K562 (cell line): Measurements from ENCODE around the gene AIFM1. TPM values are rescaled to one million over a fixed set of nuclear protein-coding genes. Genes with fewer than 3 reads are reported as not detected.

Experiments used
- ARID2 ChIP-seq: fragments of 450-650 bp; IDR thresholded peaks from 2 replicates; pipeline ENCODE4 v1.6.1; 2017; ENCODE audit warnings: antibody characterized with exemption, mild to moderate bottlenecking
- EP400 ChIP-seq: fragments of 450-650 bp; IDR thresholded peaks from 2 replicates; pipeline ENCODE4 v1.6.1; 2017; ENCODE audit warnings: antibody characterized with exemption, mild to moderate bottlenecking, moderate library complexity
- FOXK2 ChIP-seq, 2 experiments: fragments of 450-650 bp; IDR thresholded peaks in 1 of 2; conservative IDR thresholded peaks in 1 of 2; 2 replicates each; pipeline ENCODE4 v1.6.1; 2016; ENCODE audit warnings: low read depth in 2 of 2, mild to moderate bottlenecking in 1 of 2
- GABPA ChIP-seq: fragments of 200-800 bp; sonication (Bioruptor generic); conservative IDR thresholded peaks from 2 replicates; pipeline ENCODE4 v1.6.1; 2016; ENCODE audit warnings: low read depth, missing genetic modification characterization, missing compliant biosample characterization
- GABPB1 ChIP-seq: sonication (generic); formaldehyde crosslinking; IDR thresholded peaks from 2 replicates; pipeline ENCODE4 v1.8.0; 2022; ENCODE audit warnings: mild to moderate bottlenecking, missing genetic modification reagents
- MAFF ChIP-seq: IDR thresholded peaks from 2 replicates; pipeline ENCODE4 v1.6.1; 2012; ENCODE audit warnings: low read length, improper control_type of control experiment
- MTA3 ChIP-seq: fragments of 450-650 bp; formaldehyde crosslinking; IDR thresholded peaks from 2 replicates; pipeline ENCODE4 v1.6.1; 2017; ENCODE audit warnings: mild to moderate bottlenecking, borderline replicate concordance
- NFIX ChIP-seq: fragments of 250-450 bp; sonication (Bioruptor Pico); IDR thresholded peaks from 2 replicates; pipeline ENCODE4 v1.4.0; 2020; ENCODE audit warnings: low read depth, mild to moderate bottlenecking, moderate library complexity
- POLR2H ChIP-seq: IDR thresholded peaks from 2 replicates; pipeline ENCODE4 v1.6.1; 2016; ENCODE audit warnings: missing genetic modification characterization, low read depth, mild to moderate bottlenecking, control low read depth, missing compliant biosample characterization, moderate library complexity
- RBM17 ChIP-seq: fragments of 200-400 bp; formaldehyde crosslinking; IDR thresholded peaks from 2 replicates; pipeline ENCODE4 v1.6.1; 2017; ENCODE audit warnings: low read depth, mild to moderate bottlenecking, low read length, borderline replicate concordance
- SMARCA4 ChIP-seq: fragments of 450-650 bp; IDR thresholded peaks from 2 replicates; pipeline ENCODE4 v1.6.1; 2016
- SPI1 ChIP-seq: IDR thresholded peaks from 2 replicates; pipeline ENCODE4 v1.6.1; 2011; ENCODE audit warnings: low read depth, low read length, control low read depth, borderline replicate concordance
- ZC3H11A ChIP-seq: IDR thresholded peaks from 2 replicates; pipeline ENCODE4 v1.6.1; 2012; ENCODE audit warnings: low read depth, low read length, improper control_type of control experiment
- ZNF224 ChIP-seq: sonication (generic); formaldehyde crosslinking; IDR thresholded peaks from 2 replicates; pipeline ENCODE4 v1.8.0; 2022; ENCODE audit warnings: mild to moderate bottlenecking, missing genetic modification reagents
- ZNF239 ChIP-seq: fragments of 250-450 bp; sonication (Bioruptor Pico); IDR thresholded peaks from 2 replicates; pipeline ENCODE4 v1.4.0; 2020; ENCODE audit warnings: mild to moderate bottlenecking
- ZNF584 ChIP-seq: fragments of 200-800 bp; sonication (Bioruptor generic); IDR thresholded peaks from 2 replicates; pipeline ENCODE4 v1.6.1; 2016; ENCODE audit warnings: low read depth, mild to moderate bottlenecking, missing genetic modification characterization, missing compliant biosample characterization
- ZNF696 ChIP-seq: fragments of 250-450 bp; sonication (Bioruptor Pico); conservative IDR thresholded peaks from 2 replicates; pipeline ENCODE4 v1.4.0; 2020; ENCODE audit warnings: mild to moderate bottlenecking, moderate library complexity
- ZNF778 ChIP-seq: fragments of 450-650 bp; formaldehyde crosslinking; IDR thresholded peaks from 2 replicates; pipeline ENCODE4 v1.4.0; 2020; ENCODE audit warnings: mild to moderate bottlenecking, moderate library complexity
- ZNF780A ChIP-seq: fragments of 250-450 bp; sonication (Bioruptor Pico); IDR thresholded peaks from 2 replicates; pipeline ENCODE4 v1.5.0; 2021; ENCODE audit warnings: mild to moderate bottlenecking
- polyA plus RNA-seq, 8 experiments: library from polyadenylated mRNA; depleted of rRNA in 4 of 8; stranded (reverse) in 5 of 8; unstranded in 3 of 8; fragments of >200 nt; fragmentation: Nextera tagmentation in 2 of 8; fragmentation: Illumina TruSeq in 1 of 8; extraction: Ambion mirVana in 2 of 8; extraction: Trizol in 1 of 8; gene quantifications; 2 replicates each; pipeline versions ENCODE4 v1.2.1 to v1.2.3, GENCODE V29; 2011 to 2014; ENCODE audit warnings: inconsistent platforms in 1 of 8, missing spikeins in 1 of 8
- total RNA-seq, 7 experiments: library from RNA; depleted of rRNA in 6 of 7; stranded (reverse); fragments of >200 nt in 6 of 7; fragmentation: Illumina TruSeq in 2 of 7; extraction: Trizol in 2 of 7; gene quantifications; 2 replicates each; pipeline versions ENCODE4 v1.2.1 to v1.2.3, GENCODE V29; 2011 to 2021; ENCODE audit warnings: low replicate concordance in 1 of 7
- TF ChIP-seq, protein P1 (sequence below): sonication (generic); formaldehyde crosslinking; IDR thresholded peaks from 2 replicates; pipeline ENCODE4 v1.8.0; 2022; ENCODE audit warnings: missing genetic modification reagents, mild to moderate bottlenecking, borderline replicate concordance
- TF ChIP-seq, protein P2 (sequence below): fragments of 250-450 bp; sonication (Bioruptor Pico); IDR thresholded peaks from 2 replicates; pipeline ENCODE4 v1.4.0; 2020

AIFM1 gene
- total and polyA plus RNA-seq, 9 of the 15 experiments (the other 6 are each of a cell fraction or from before 2014, with no cell fraction given) = 51.0 to 117 (median 91.2) TPM

DNA sequence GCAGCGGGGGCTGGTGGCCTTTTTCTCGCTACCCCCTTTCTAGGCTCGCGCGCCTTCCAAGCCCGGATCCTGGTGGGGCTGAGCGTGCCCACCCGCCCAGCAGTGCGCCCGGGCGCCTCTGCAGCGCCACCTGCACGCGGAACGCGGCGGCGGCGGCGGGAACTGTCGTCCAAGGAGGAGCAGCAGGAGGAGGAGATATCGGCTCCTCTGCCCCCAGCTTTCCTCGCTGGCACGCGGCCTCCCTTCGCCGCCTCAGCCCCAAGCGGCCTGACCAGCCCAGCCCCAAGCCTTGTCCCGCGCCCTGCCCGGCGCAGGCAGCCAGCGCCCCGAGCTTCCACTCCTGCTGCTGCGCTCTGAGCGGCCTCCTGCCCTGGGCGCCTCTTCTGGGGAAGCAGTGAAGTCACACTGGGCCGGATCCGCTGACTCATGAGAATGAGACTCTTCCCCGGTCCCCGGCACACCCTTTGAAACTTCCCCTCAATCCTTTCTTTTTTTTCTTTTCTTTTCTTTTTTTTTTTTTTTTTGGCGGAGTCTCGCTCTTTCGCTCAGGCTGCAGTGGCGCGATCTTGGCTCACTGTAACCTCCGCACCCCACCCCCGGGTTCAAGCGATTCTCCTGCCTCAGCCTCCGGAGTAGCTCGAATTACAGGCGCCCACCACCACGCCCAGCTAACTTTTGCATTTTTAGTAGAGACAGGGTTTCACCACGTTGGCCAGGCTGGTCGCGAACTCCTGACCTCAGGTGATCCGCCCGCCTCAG, 44.7 kb downstream of the AIFM1 start (continued):
- TF ChIP-seq, protein P1, sequence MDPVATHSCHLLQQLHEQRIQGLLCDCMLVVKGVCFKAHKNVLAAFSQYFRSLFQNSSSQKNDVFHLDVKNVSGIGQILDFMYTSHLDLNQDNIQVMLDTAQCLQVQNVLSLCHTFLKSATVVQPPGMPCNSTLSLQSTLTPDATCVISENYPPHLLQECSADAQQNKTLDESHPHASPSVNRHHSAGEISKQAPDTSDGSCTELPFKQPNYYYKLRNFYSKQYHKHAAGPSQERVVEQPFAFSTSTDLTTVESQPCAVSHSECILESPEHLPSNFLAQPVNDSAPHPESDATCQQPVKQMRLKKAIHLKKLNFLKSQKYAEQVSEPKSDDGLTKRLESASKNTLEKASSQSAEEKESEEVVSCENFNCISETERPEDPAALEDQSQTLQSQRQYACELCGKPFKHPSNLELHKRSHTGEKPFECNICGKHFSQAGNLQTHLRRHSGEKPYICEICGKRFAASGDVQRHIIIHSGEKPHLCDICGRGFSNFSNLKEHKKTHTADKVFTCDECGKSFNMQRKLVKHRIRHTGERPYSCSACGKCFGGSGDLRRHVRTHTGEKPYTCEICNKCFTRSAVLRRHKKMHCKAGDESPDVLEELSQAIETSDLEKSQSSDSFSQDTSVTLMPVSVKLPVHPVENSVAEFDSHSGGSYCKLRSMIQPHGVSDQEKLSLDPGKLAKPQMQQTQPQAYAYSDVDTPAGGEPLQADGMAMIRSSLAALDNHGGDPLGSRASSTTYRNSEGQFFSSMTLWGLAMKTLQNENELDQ (CRISPR knock-in tag) = no peak
- TF ChIP-seq RBM17 (no peak), MAFF (peak; percentile 89), GABPB1 (CRISPR knock-in tag) (peak; percentile 67; the same call in 1 of the 2 replicates), ZNF224 (no peak), ZC3H11A (no peak), ZNF239 (CRISPR knock-in tag) (no peak), EP400 (peak; percentile 52; the same call in 1 of the 2 replicates), POLR2H (tag) (no peak), NFIX (CRISPR knock-in tag) (no peak), FOXK2 (conservative IDR thresholded peaks at IDR 0.05 in 1 of 2, IDR thresholded peaks at IDR 0.05 in 1 of 2; ENCODE audit: low read depth in 2 of 2) (no peak), ZNF778 (CRISPR knock-in tag) (no peak), SMARCA4 (peak; percentile 58), GABPA (tag) (no peak; the same call in 1 of the 2 replicates), SPI1 (no peak), ZNF780A (CRISPR knock-in tag) (no peak), MTA3 (peak; percentile 73; the same call in 1 of the 2 replicates), ZNF584 (CRISPR knock-in tag) (no peak), ZNF696 (CRISPR knock-in tag) (no peak), ARID2 (no peak)
- TF ChIP-seq, protein P2, sequence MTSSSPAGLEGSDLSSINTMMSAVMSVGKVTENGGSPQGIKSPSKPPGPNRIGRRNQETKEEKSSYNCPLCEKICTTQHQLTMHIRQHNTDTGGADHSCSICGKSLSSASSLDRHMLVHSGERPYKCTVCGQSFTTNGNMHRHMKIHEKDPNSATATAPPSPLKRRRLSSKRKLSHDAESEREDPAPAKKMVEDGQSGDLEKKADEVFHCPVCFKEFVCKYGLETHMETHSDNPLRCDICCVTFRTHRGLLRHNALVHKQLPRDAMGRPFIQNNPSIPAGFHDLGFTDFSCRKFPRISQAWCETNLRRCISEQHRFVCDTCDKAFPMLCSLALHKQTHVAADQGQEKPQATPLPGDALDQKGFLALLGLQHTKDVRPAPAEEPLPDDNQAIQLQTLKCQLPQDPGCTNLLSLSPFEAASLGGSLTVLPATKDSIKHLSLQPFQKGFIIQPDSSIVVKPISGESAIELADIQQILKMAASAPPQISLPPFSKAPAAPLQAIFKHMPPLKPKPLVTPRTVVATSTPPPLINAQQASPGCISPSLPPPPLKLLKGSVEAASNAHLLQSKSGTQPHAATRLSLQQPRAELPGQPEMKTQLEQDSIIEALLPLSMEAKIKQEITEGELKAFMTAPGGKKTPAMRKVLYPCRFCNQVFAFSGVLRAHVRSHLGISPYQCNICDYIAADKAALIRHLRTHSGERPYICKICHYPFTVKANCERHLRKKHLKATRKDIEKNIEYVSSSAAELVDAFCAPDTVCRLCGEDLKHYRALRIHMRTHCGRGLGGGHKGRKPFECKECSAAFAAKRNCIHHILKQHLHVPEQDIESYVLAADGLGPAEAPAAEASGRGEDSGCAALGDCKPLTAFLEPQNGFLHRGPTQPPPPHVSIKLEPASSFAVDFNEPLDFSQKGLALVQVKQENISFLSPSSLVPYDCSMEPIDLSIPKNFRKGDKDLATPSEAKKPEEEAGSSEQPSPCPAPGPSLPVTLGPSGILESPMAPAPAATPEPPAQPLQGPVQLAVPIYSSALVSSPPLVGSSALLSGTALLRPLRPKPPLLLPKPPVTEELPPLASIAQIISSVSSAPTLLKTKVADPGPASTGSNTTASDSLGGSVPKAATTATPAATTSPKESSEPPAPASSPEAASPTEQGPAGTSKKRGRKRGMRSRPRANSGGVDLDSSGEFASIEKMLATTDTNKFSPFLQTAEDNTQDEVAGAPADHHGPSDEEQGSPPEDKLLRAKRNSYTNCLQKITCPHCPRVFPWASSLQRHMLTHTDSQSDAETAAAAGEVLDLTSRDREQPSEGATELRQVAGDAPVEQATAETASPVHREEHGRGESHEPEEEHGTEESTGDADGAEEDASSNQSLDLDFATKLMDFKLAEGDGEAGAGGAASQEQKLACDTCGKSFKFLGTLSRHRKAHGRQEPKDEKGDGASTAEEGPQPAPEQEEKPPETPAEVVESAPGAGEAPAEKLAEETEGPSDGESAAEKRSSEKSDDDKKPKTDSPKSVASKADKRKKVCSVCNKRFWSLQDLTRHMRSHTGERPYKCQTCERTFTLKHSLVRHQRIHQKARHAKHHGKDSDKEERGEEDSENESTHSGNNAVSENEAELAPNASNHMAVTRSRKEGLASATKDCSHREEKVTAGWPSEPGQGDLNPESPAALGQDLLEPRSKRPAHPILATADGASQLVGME (CRISPR knock-in tag) = no peak
